ENCODE data around the gene INTS3.
"Not testable (repeated sequence)": the region's sequence is repeated elsewhere in the genome, so short reads cannot be mapped to it uniquely, and the experiment has no call there.

INTS3 gene

DNA sequence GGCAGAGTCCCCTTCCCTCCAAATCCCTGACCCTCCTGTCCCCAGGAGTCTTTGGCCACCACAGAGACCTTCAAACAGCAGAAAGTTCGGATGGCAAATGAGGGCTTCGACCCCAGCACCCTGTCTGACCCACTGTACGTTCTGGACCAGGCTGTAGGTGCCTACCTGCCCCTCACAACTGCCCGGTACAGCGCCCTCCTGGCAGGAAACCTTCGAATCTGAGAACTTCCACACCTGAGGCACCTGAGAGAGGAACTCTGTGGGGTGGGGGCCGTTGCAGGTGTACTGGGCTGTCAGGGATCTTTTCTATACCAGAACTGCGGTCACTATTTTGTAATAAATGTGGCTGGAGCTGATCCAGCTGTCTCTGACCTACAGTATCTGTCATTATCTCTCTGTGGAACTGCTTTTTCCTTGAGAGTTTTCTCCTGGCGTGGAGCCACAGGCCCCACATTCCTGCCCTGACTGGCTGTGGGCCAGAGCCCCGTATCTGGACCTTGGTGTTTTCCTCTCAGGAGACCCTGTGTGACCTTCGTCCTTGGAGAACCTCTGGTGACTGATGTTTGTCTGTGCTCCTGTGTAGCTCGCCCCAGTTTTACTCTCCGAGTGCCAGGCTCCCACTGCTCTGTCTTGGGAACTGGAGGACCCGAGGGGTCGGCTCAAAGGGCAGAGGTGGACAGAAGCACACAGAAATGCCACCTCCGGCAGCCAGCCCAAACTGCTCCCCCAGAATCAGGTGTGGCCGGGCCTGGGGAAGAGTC lies 52.1 kb downstream of the INTS3 start:
- DNase-seq: no peak

DNA sequence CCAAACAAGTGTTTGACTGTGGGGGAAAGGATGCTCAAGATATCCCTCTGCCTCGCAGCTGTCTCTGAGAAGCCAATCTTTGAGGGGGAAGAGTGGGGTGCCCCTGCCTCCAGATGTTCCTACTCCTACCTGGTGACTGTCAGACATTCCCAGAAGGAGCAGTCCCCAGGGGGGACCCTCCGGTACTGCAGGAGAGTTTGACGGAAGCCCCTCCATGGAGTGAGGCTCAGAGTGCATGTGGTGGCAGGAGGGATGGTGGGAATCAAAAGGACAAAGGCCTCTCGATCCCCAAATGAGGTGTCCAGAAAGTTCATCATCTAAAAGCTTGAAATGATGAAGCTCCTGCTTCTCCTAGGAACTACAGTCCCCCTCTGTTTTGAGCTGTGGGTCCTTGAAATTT lies 52.7 kb downstream of the INTS3 start:
- no peak for DNase-seq

DNA sequence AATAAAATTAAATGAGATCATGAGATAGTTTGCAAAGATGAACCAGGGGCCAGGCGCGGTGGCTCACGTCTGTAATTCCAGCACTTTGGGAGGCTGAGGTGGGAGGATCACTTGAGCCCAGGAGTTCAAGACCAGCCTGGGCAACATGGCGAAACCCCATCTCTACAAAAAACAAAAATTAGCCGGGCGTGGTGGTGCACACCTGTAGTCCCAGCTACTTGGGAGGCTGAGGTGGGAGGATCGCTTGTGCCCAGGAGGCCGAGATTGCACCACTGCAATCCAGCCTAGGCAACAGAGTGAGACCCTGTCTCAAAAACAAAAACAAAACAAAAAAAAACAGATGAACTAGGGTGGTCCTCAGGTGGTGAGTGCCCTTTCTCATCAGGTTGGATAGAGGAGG lies 54.8 kb downstream of the INTS3 start:
- not testable (repeated sequence) for DNase-seq

DNA sequence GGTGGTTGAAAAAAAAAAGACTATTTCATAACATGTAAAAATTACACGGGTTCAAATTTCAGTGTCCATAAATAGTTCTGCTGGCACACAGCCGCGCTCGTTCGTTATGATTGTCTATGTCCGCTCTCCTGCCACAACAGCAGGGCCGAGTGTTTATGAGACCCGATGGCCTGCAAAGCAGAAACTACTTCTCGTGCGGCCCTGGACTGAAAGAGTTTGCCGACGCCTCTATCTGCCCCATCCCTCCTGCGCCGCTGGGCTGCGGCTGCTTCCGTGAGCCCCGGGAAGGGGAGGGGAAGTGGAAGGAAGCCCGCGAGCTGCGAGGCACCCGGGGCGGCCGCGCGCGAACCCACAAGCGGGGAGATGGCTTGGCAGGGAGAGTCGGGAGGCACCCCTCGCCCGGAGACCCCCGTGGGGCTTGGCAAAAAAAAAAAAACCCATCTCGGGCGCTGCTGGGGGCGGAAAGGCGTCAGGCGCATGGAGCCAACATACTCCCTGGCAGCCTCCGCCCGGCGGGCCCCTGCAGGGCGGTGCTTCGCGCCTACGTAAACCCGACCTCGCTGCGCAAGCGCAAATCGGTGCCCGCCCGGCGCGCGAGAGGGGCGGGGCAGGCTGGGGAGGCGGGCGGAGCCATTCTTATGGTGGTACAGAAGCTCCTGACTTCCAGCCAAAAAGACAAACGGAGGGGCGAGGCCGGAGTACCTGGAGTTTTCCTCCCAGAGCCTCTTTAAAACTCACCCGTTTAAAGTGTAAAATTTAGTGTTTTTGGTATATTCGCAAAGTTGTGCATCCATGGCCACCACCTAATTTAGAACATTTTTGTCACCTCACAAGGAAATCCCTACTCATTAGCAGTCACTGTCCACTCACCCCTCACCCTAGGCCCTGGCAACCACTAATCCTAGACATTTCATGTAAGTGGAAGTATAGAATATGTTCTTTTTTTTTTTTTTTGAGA lies 55.7 kb downstream of the INTS3 start:
- DNase-seq: peak; percentile 86

DNA sequence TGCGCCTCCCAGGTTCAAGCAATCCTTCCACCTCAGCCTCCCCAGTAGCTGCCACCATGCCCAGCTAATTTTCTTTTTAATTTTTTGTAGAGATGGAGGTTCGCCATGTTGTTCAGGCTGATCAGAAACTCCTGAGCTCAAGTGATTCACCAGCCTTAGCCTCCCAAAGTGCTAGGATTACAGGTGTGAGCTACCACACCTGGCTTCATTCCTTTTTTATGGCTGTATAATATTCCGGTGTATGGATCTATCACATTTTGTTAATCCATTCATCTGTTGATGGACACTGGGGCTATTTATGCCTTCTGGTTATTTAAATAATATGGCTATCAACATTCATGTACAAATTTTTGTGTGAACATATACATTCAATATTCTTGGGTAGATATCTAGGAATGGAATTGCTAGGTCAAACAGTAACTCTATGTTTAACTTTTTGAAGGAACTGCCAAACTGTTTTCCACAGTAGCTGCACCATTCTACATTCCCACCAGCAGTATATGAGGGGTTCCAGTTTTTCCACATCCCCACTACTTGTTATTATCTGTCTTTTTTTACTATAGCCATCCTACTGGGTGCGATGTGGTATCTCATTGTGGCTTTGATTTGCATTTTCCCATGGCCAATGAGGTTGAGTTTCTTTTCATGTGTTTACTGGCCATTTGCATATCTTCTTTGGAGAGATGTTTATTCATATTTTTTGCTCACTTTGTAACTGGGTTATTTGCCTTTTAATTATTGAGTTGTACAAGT lies 58.4 kb downstream of the INTS3 start:
- DNase-seq: no peak

DNA sequence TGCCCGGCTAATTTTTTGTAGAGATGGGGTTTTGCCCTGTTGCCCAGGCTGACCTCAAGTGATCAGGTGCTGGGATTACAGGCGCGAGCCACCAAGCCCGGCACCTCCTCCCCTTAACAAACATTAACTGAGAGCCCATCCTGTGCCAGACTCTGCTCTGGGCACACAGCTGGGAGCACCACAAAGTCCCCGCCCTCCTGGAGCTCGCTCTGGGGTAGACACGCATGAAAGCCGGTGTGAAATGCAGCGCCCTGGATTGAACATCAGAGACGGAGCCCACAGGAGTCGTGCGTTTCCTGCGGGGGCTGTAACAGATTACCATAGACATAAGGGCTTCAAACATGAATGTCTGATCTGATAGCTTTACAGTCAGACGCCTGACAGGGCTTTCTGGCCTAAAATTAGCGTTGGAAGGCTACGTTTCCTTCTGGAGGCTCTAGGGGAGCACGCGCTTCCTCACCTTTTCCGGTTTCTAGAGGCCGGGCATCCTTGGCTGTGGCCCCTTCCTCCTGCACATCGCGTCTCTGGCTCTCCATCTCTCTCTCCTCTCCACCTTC lies 61.7 kb downstream of the INTS3 start:
- DNase-seq: no peak

DNA sequence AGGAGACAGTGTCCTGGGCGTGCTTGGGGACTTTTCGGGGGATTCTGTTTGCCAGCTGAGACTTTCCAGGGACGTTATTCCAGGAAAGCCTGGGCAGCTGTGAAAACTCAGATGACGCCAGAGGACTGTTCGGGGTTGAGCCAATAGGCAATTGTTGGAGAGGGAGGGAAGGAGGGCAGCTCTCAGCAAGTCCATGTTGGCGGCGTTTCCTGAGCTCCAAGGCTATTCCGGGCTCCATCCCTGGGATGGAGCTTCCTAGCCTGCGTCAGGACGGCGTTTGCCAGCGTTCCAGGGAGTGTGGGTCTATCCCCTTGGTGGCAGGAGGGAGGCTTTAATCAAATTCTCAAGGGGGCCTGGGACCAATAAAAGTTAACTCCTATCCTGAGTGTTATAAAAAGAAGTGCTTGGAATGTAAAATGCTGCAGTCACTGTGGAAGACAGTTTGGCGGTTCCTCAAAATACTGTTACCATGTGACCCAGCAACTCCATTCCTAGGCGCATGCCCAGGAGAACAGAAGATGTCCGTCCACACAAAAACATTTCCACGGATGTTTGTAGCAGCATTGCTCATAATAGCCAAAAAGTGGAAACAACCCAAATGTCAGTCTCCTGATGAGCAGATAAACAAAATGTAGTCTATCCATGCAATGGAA lies 62.6 kb downstream of the INTS3 start:
- DNase-seq: no peak

DNA sequence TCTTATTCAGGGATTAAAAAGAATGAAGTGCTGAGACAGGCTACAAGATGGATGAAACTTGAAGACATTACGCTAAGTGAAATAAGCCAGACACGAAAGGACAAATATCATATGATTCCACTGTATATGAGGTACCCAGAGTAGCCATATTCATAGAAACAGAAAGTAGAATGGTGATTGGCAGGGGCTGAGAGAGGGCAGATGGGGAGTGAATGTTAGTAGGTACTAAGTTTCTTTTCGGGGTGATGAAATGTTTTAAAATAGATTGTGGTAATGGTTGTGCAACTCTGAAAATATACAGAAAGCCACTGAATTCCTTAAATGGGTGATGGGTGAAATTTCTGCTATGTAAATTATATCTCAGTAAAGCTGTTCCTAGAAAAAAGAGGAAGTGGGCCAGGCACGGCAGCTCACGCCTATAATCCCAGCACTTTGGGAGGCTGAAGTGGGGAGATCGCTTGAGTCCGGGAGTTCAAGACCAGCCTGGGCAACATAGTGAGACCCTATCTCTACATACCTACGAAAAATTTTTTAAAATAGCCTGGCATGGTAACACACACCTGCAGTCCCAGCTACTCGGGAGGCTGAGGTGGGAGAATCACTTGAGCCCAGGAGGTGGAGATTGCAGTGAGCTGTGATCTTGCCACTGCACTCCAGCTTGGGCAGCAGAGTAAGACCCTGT lies 63.3 kb downstream of the INTS3 start:
- DNase-seq: peak; percentile 48

DNA sequence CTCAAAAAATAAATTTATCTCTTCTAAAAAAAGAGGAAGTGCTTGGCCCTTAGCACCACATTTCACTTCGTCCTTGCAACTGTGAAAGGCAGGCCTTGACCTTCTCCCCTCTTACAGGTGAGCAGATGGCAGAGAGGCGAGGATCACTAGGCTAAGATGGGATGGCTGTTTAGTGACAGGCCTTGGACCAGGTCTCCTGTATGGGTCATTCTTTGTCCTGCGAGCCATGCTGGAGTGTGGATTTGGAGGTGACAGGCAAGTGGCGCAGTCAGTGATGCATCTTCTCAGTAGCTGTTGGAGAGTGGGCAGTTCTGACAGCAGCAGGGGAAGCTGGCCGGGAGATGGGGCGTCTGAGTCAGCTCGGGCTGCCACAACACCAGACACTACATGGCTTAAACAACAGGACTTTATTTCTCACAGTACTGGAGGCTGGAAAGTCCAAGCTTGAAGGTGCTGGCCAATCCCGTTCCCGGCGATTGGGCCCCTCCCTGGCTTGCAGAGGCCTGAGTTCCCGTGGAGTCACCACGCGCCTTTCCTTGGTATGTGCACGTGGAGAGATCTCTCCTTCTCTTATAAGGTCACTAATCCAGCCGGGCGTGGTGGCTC lies 63.9 kb downstream of the INTS3 start:
- peak; percentile 47 for DNase-seq

DNA sequence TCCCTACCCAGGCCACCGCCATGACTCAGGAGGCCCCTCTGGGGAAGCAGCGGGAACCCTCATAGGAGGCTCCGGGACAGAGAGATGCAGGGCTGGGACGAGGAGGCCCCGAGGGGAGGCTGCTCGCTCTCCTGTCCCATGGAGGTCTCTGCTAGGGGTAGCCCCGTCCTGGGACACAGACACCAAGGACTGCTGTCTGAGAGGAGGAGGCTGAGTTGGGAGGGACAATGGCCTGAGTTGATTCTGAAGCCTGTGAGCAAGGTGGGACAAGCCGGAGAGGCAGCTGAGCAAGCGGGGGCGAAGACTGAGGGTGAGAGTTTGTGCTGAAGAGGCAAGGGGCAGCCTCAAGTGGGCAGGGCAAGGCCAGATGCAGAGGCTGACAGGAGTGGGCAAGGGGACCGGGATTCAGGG lies 64.8 kb downstream of the INTS3 start:
- DNase-seq: no peak

DNA sequence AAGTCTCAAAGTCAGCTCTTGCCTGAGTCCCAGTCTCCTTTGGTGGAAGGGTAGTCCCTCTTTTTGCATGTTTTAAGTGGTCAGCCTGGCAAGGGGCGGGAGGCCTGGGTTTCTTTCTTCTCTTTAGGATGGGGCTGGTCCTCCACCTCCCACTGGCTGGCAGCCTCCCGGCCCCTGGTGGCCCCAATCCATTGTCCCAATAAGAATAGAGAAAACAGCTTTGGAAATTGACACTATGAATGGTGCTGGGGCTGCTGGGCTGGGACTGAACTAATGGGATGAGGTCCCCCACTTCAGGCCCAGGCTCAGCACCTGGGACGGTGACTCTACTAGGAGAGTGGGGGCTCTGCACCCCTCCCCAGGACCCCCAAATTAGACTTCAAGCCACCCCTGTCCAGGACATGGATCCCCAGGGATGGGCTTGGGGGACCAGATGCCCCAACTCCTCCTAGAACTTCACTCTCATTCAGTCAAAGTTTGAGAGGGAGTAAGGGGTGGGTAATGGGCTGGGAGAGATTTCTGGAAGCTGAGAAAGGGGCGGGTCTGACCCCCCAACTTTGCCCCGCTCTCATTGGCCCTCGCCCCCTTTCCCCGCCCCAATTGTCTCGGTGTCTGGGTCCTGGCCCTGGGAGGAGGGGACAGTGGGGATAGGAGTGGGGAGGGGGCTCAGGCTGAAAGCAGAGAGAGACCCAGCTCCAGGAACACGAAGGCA lies 65.6 kb downstream of the INTS3 start:
- DNase-seq: no peak

DNA sequence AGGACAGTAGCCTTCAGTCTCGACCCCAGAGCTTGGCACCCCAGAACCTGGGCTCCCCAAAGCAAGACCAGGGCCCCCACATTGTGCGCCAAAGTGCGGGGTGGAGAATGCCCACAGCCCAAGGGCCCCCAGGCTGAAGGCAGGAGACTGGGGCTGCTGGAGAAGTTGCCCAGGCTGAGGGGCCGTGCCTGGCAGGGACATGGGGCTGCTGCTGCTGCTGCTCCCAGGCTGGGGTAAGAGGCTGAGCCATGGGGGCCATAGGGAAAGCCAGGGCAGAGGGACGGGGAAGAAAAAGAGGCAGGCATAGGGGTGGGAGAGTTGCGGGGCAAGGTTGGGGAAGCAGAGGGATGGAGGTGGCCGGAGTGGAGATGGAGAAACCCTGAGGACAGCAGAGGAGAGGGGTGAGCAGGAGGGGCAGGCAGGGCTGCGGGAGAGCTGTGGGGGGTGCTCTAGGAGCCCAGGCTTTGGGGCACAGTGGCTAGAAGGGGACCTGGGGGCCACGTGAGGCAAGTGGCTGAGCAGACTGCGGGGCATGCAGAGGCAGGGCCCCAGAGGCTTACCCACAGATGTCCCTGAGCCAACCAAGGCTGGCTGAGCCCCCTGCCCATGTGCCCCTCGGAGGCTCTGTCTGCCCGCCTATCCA lies 66.2 kb downstream of the INTS3 start:
- DNase-seq: no peak

DNA sequence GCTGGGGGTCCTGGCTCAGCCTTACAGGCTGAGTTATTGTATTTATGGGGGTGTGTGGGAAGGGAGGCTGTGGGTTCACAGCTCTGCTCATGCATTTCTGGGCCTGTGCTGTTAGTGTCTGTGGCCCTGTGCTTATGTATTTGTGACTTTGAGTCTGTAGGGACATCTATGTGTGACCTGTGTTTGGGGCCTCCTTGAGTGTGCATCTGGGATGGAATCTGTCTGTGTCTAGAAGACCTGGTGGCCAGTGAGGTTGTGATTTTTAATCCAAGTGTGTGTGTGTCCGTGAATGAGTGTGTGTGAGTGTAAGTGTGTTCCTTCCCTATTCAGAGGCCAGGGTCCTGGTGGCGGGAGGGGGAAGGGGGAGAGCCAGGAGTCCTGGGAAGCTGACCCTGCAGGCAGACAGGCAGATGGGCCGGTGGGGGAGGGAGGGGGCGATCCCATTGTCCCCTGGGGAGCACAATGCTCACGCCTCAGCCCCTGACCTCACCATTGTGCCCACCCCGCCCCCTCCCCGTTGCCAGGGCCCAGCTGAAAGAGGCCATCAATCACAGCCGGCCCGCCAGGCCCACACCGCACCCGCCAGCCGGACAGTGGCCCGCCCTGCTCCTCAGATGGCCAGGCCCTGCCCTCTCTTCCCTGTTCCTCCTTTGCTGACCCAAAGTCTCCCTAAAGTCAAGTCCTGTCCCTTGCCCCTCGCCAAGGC lies 66.9 kb downstream of the INTS3 start:
- no peak for DNase-seq

DNA sequence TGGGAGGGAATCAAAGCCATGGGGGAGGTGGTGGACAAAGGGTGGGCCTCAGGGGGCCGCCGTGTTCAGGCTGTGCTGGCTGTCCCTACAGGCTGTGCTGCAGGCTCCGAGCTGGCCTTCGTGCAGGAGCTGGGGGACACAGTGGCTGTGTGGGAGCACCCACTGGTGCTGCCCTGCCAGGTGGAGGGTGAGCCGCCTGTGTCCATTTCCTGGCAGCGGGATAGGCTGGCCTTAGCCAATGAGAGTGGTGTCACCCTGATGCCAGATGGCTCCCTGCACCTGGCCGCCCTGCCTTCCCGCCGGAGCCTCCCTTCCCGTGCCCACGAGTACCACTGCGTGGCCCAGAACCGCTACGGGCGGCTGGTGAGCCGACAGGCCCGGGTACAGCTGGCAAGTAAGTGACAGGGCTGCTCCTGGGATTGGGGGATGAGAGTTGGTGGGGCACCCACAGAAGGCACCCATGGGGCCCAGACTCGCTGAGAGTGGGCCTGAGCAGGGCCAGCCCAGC lies 67.5 kb downstream of the INTS3 start:
- no peak for DNase-seq

DNA sequence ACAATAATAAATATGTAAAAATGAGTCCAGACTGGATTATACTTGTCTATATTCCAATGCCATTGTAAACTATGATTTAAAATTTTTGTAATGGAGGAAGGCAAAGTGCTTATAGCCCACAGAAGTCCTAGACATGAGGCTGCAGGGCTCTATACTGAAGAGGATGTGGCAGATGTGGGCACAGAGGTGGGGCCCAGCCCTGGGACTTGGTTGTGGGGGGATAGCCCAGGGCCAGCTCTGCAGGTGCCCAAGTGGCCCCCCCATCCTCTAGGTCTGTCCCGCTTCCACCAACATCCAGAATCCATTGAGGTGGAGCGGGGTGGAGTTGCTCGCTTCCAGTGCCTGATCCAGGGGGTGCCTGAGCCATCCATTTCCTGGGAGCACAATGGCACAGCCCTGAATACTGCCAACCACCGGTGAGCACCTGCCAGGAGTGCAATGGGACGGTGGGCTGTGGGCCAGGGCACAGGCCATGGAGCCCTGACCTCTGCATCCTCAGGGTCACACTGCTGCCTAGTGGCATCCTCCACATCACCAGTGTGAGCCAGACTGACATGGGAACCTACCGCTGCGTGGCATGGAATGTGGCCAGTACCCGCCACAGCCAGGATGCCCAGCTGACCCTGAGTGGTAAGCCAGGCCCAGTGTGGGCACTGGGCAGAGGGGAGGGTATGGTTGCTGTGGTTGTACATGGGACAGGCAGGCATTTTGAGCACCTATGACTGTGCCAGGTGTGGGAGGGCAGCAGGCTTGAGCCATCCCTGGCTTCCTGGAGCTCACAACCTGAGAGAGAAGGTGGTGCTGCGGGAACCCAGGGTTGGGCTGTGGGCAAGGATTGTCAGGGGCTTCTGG lies 68.3 kb downstream of the INTS3 start:
- DNase-seq: no peak

DNA sequence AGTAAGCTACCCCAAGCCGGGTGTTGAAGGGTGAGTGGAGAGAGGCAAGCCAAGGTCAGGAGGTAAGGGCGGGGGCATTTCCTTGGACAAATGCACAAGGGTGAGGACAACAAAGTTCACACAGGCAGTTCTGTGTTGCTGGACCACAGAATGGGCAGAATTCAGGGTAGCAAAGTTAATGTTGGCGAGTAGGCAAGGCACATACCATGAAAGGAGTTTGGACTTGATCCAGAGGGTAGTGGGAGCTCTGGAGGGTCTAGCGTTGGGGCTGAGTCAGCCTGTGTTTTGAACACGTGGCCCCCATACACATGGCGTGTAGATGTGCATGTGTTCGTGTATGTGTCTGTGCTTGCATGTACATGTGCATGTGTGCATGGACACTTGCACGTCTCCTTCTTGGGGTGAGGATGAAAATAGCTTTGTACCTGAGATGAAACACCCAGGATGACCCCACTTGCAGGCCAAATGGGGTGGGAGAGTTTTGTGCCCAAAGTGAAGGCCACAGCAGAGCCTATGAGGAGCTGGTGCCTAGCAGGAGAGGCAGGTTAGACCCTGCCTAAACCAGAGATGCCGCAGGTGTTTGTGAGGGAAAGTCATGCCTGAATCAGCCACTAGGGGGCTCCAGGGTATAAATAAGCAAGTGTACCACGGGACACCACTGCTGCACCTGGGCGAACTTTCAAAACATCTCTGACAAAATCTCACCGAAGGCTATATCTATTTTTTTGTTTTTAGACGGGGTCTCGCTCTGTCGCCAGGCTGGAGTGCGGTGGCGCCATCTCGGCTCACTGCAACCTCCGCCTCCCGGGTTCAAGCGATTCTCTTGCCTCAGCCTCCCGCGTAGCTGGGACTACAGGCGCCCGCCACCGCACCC lies 69.2 kb downstream of the INTS3 start:
- DNase-seq: peak; percentile 65

DNA sequence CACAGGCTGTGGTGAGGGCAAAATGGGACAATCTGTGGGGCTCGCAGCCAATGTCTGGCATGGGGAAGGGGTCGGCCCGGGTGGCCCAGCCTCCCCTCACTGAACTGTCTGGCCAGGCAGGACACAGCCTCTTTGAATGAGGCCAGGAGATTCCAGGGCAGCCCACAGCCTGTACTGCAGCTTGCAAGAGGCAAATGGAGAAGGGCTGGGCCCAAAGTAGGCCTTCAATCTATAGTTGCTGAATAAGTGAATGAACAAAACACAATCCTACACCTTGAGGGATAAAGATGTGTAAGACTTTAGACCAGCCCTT lies 70.6 kb downstream of the INTS3 start:
- no peak for DNase-seq
